SK-N-MC (cell line): ENCODE data around the gene MED29.

Experiments used
- EZH2 ChIP-seq: fragments of 200-600 bp; sonication (generic); IDR thresholded peaks from one replicate; pipeline ENCODE4 v1.6.1; 2017; ENCODE audit warnings: antibody characterized with exemption
- POLR2AphosphoS5 ChIP-seq: IDR thresholded peaks from 2 replicates; pipeline ENCODE4 v1.6.1; 2012; ENCODE audit warnings: mild to moderate bottlenecking, low read depth, low read length, borderline replicate concordance

- no peak for TF ChIP-seq EZH2
- TF ChIP-seq POLR2AphosphoS5 = no peak
Measured at GRCh38 chr19:39356073-39356472, 35.1 kb upstream of the MED29 start.
